H1 (cell line): ENCODE measurements around the gene SPN. TPM values are rescaled to one million over a fixed set of nuclear protein-coding genes. Genes with fewer than 3 reads are reported as not detected.

Experiments
- CTCF ChIA-PET: fragments of 300-600 bp; sonication (Branson Sonifier 250); formaldehyde crosslinking; loops from one replicate; lab custom pipeline; 2021; ENCODE audit not compliant: partially characterized antibody; lab: Charles Lee
- POLR2A ChIA-PET: fragments of 300-600 bp; sonication (Branson Sonifier 250); formaldehyde crosslinking; loops from one replicate; lab custom pipeline; 2021; ENCODE audit warnings: inconsistent platforms; ENCODE audit not compliant: partially characterized antibody; lab: Charles Lee
- DNase-seq, 2 experiments: peaks; one replicate each; pipeline versions ENCODE4 v3.0.0 to v3.0.0-alpha.2; 2010 to 2022; ENCODE audit warnings: low spot score in 2 of 2, low read depth in 1 of 2, mixed read lengths in 1 of 2
- FAIRE-seq: peaks from 2 replicates; lab custom pipeline; 2011; peaks lifted over from hg19 to GRCh38; lab: Jason Lieb, UNC
- H2AFZ ChIP-seq: 2 replicates; pipeline ENCODE4 v1.8.1; 2012; ENCODE audit warnings: low read length, inconsistent platforms
- H2AK5ac ChIP-seq: 2 replicates; pipeline ENCODE4 v1.6.1; 2013; ENCODE audit warnings: low read depth, low read length
- H2BK120ac ChIP-seq: replicated peaks from 2 replicates; pipeline ENCODE3; 2013; ENCODE audit warnings: low read depth, low read length, inconsistent platforms
- H2BK12ac ChIP-seq: 2 replicates; pipeline ENCODE4 v1.6.1; 2013; ENCODE audit warnings: low read depth, low read length
- H2BK15ac ChIP-seq: 2 replicates; pipeline ENCODE4 v1.6.1; 2013; ENCODE audit warnings: low read length
- H2BK20ac ChIP-seq: 2 replicates; pipeline ENCODE4 v1.6.1; 2013; ENCODE audit warnings: low read length
- H2BK5ac ChIP-seq: 2 replicates; pipeline ENCODE4 v1.6.1; 2013; ENCODE audit warnings: low read depth, low read length
- H3K14ac ChIP-seq: 2 replicates; pipeline ENCODE4 v1.6.1; 2013; ENCODE audit warnings: inconsistent platforms; ENCODE audit not compliant: insufficient read length
- H3K18ac ChIP-seq: 2 replicates; pipeline ENCODE4 v1.6.1; 2013; ENCODE audit warnings: low read length; ENCODE audit errors: extremely low read depth
- H3K23ac ChIP-seq: 2 replicates; pipeline ENCODE4 v1.6.1; 2013; ENCODE audit warnings: inconsistent platforms; ENCODE audit not compliant: insufficient read length
- H3K23me2 ChIP-seq: 2 replicates; pipeline ENCODE4 v1.6.1; 2013; ENCODE audit warnings: low read depth, low read length
- H3K27ac ChIP-seq: 2 replicates; pipeline ENCODE4 v1.6.1; 2011; ENCODE audit warnings: low read depth, low read length, inconsistent platforms
- H3K27me3 ChIP-seq, 4 experiments: replicated peaks in 1 of 4; 1 replicate in 1 of 4; 2 replicates in 3 of 4; pipeline versions ENCODE4 v1.6.1 to v1.8.1; 2011 to 2013; ENCODE audit warnings: low read length in 3 of 4, mild to moderate bottlenecking in 3 of 4, inconsistent platforms in 2 of 4, mixed read lengths in 2 of 4, moderate library complexity in 1 of 4; ENCODE audit not compliant: control insufficient read depth in 3 of 4, insufficient read depth in 3 of 4; ENCODE audit errors: extremely low read depth in 1 of 4
- H3K36me3 ChIP-seq, 4 experiments: 2 replicates each; pipeline versions ENCODE4 v1.6.1 to v1.8.1; 2011 to 2013; ENCODE audit warnings: mild to moderate bottlenecking in 4 of 4, low read length in 3 of 4, moderate library complexity in 2 of 4, control low read depth in 1 of 4, inconsistent platforms in 1 of 4; ENCODE audit not compliant: insufficient read depth in 4 of 4, control insufficient read depth in 2 of 4
- H3K4ac ChIP-seq: replicated peaks from 2 replicates; pipeline ENCODE3; 2013; ENCODE audit warnings: low read length, low read depth, mixed read lengths, inconsistent platforms; ENCODE audit not compliant: insufficient read length
- H3K4me1 ChIP-seq, 4 experiments: replicated peaks in 1 of 4; 1 replicate in 1 of 4; 2 replicates in 3 of 4; pipeline versions ENCODE4 v1.6.1 to v1.8.1; 2011 to 2013; ENCODE audit warnings: low read length in 3 of 4, inconsistent platforms in 2 of 4, mixed read lengths in 1 of 4; ENCODE audit not compliant: insufficient read depth in 4 of 4, control insufficient read depth in 3 of 4
- H3K4me2 ChIP-seq, 2 experiments: 2 replicates each; pipeline versions ENCODE4 v1.6.1 to v1.8.1; 2011 to 2013; ENCODE audit warnings: low read depth in 2 of 2, low read length in 2 of 2, control low read depth in 1 of 2, inconsistent platforms in 1 of 2, mild to moderate bottlenecking in 1 of 2; ENCODE audit not compliant: insufficient read depth in 1 of 2
- H3K4me3 ChIP-seq, 4 experiments: fragments of 200-600, 300-600 bp in 1 of 4; sonication (generic), shearing (Covaris generic), sonication (Bioruptor Twin) in 1 of 4; 2 replicates each; pipeline versions ENCODE4 v1.5.1 to v1.8.1; 2011 to 2016; ENCODE audit warnings: low read length in 4 of 4, low read depth in 3 of 4, control low read depth in 2 of 4, inconsistent platforms in 2 of 4, mild to moderate bottlenecking in 2 of 4, mixed read lengths in 1 of 4, moderate library complexity in 1 of 4; ENCODE audit not compliant: insufficient read depth in 2 of 4; ENCODE audit errors: extremely low read depth in 1 of 4
- H3K56ac ChIP-seq: replicated peaks from 2 replicates; pipeline ENCODE3; 2013; ENCODE audit warnings: low read depth, mild to moderate bottlenecking, mixed read lengths, low read length, inconsistent platforms; ENCODE audit not compliant: insufficient read length
- H3K79me1 ChIP-seq: 2 replicates; pipeline ENCODE4 v1.6.1; 2013; ENCODE audit warnings: low read depth, low read length, control low read depth
- H3K79me2 ChIP-seq, 2 experiments: 2 replicates each; pipeline versions ENCODE4 v1.6.1 to v1.8.1; 2012 to 2013; ENCODE audit warnings: low read length in 2 of 2, mild to moderate bottlenecking in 2 of 2, inconsistent platforms in 1 of 2; ENCODE audit not compliant: insufficient read depth in 2 of 2, control insufficient read depth in 1 of 2
- H3K9ac ChIP-seq, 4 experiments: replicated peaks in 1 of 4; 1 replicate in 1 of 4; 2 replicates in 3 of 4; pipeline versions ENCODE4 v1.6.1 to v1.8.1; 2011 to 2013; ENCODE audit warnings: low read depth in 3 of 4, low read length in 3 of 4, control low read depth in 2 of 4, mild to moderate bottlenecking in 2 of 4, moderate library complexity in 2 of 4, inconsistent platforms in 1 of 4; ENCODE audit errors: extremely low read depth in 1 of 4
- H3K9me3 ChIP-seq, 2 experiments: 2 replicates each; pipeline versions ENCODE4 v1.6.1 to v1.8.1; 2012 to 2013; ENCODE audit warnings: mild to moderate bottlenecking in 2 of 2, moderate library complexity in 2 of 2, control low read depth in 1 of 2, inconsistent platforms in 1 of 2, low read depth in 1 of 2, low read length in 1 of 2, mixed read lengths in 1 of 2; ENCODE audit not compliant: insufficient read depth in 2 of 2
- H4K20me1 ChIP-seq, 2 experiments: replicated peaks in 1 of 2; 2 replicates each; pipeline versions ENCODE3 to v1.8.1; 2011 to 2013; ENCODE audit warnings: inconsistent platforms in 2 of 2, low read length in 2 of 2, mild to moderate bottlenecking in 1 of 2; ENCODE audit not compliant: insufficient read depth in 2 of 2, control insufficient read depth in 1 of 2
- H4K5ac ChIP-seq: 2 replicates; pipeline ENCODE4 v1.6.1; 2013; ENCODE audit warnings: low read length, low read depth, mixed read lengths, inconsistent platforms; ENCODE audit not compliant: insufficient read length
- H4K8ac ChIP-seq: 2 replicates; pipeline ENCODE4 v1.8.0; 2013; ENCODE audit warnings: mild to moderate bottlenecking, moderate library complexity, low read length, inconsistent platforms; ENCODE audit not compliant: insufficient read depth; ENCODE audit errors: extremely low read depth
- H4K91ac ChIP-seq: replicated peaks from 2 replicates; pipeline ENCODE3; 2013; ENCODE audit warnings: low read length, mixed read lengths, inconsistent platforms; ENCODE audit not compliant: insufficient read length
- SP4 ChIP-seq: IDR thresholded peaks from 2 replicates; pipeline ENCODE4 v1.6.1; 2012; ENCODE audit warnings: low read length, inconsistent platforms
- WGBS, 2 experiments: shearing (Covaris generic) in 1 of 2; methylation state at CpG; one replicate each; pipeline versions ENCODE4 v1.1.6 to v1.1.7; 2013 to 2015; ENCODE audit warnings: low lambda C conversion rate in 2 of 2, mixed read lengths in 2 of 2, inconsistent platforms in 1 of 2, low coverage in 1 of 2, missing lambda C conversion rate in 1 of 2; ENCODE audit not compliant: insufficient replicate concordance in 2 of 2, insufficient coverage in 1 of 2, insufficient read length in 1 of 2; ENCODE audit errors: extremely low coverage in 1 of 2, missing lambda C conversion rate in 1 of 2; 5-methylcytosine and 5-hydroxymethylcytosine counted together
- polyA plus RNA-seq, 7 experiments: library from polyadenylated mRNA; depleted of rRNA in 3 of 7; stranded (reverse) in 5 of 7; unstranded in 2 of 7; fragments of >200 nt in 5 of 7; fragments of 200-250 nt in 2 of 7; gene quantifications; 1 replicate in 5 of 7; 2 replicates in 1 of 7; 4 replicates in 1 of 7; pipeline versions ENCODE4 v1.2.1 to v1.2.3, GENCODE V29; 2011 to 2013; ENCODE audit warnings: missing spikeins in 2 of 7, mixed read lengths in 2 of 7
- total RNA-seq: library from RNA; stranded (reverse); fragmentation: NEBNext Ultra II Directional; extraction: Animal tissue kit (Norgen Biotek cat#: 25700); gene quantifications from 2 replicates; pipeline ENCODE4 v1.2.1, GENCODE V29; 2021

SPN gene
- total and polyA plus RNA-seq, 2 of the 8 experiments (the other 6 are each of a cell fraction or from before 2014, with no cell fraction given) = 1.5 to 1.8 TPM

DNA sequence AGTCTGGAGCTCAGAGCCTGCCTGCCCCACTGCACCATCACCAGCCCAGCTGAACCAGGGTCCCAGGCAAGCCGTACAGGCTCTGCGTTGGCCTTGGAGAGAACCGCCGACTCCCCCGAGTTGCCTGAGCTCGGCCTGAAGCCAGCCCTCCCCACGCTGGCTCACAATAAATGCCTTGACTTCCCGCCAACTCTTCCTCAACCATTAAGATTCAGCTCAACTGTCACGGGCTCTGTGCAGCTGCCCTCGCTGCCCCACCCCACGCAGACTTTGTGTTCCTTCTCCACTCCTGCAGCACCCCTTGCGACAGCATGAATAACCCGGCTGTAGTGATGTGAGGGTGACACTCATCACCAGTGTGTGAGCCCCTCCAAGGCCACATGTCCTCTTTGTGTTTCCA, 11.1 kb downstream of the SPN start:
- H2AFZ ChIP-seq = no peak overlapping the region
- no peak overlapping the region for H2BK120ac ChIP-seq
- H4K5ac ChIP-seq = no peak overlapping the region
- peaks cover 3% of the 10 kb centered on the region; the same call in 1 of the 2 replicates for H3K23me2 ChIP-seq
- H3K4me1 ChIP-seq = peaks cover 0 to 8% (median 2%) of the 10 kb centered on the region in 4 experiments; a peak in 6 of 7 replicates
- H3K56ac ChIP-seq = no peak overlapping the region
- DNase-seq = no peak
- no peaks in the 10 kb centered on the region for H3K79me2 ChIP-seq
- no peaks in the 10 kb centered on the region for H3K27me3 ChIP-seq
- H4K8ac ChIP-seq = no peak overlapping the region
- ChIA-PET CTCF (interaction anchor here (0.8 to 2.0 kb wide), 5 partner anchors 12 to 55 kb away, joined by 3 to 6 read pairs (median 3); no protein-coding TSS in a partner anchor), POLR2A (interaction anchor here (0.7 to 10.5 kb wide), 4 partner anchors 14 to 53 kb away, joined by 3 to 130 read pairs (median 6); no protein-coding TSS in a partner anchor)
- H2AK5ac ChIP-seq = no peak overlapping the region
- H3K9me3 ChIP-seq = no peaks in the 10 kb centered on the region
- H3K4ac ChIP-seq = no peak overlapping the region
- H3K27ac ChIP-seq = no peak overlapping the region
- FAIRE-seq = no peak
- no peaks in the 10 kb centered on the region for H3K36me3 ChIP-seq
- 0 out of 2 replicates have a peak overlapping the region, but pooled peaks have one; percentile 39 for H2BK12ac ChIP-seq
- H2BK5ac ChIP-seq = peak overlapping the region; percentile 56; the same call in 1 of the 2 replicates
- 0 out of 7 replicates have a peak overlapping the region, but pooled peaks of 1 of the 4 experiments have one; percentile 32 for H3K9ac ChIP-seq
- H3K14ac ChIP-seq = no peak overlapping the region
- H3K23ac ChIP-seq = no peak overlapping the region
- H3K18ac ChIP-seq = no peak overlapping the region
- peak overlapping the region; percentile 84 for H4K91ac ChIP-seq
- H2BK20ac ChIP-seq = no peak overlapping the region
- H2BK15ac ChIP-seq = 0 out of 2 replicates have a peak overlapping the region, but pooled peaks have one; percentile 31
- 84% methylated on average over 13 of the region's 13 CpGs; no CpG with 5 or more reads in 1 of the 2 experiments for WGBS, 2 experiments
- no peak for TF ChIP-seq SP4
- no peaks in the 10 kb centered on the region for H3K79me1 ChIP-seq
- no peaks in the 10 kb centered on the region for H4K20me1 ChIP-seq
- no peak overlapping the region for H3K4me2 ChIP-seq
- no peak overlapping the region for H3K4me3 ChIP-seq
